GM12878 (cell line): ENCODE data around the gene NKX1-2. TPM values are rescaled to one million over a fixed set of nuclear protein-coding genes. Genes with fewer than 3 reads are reported as not detected.

Experiments used
- BMI1 ChIP-seq: fragments of 450-650 bp; IDR thresholded peaks from 2 replicates; pipeline ENCODE4 v1.6.1; 2016; ENCODE audit warnings: mild to moderate bottlenecking, moderate library complexity, borderline replicate concordance
- JUND ChIP-seq: IDR thresholded peaks from 2 replicates; pipeline ENCODE4 v1.6.1; 2012; ENCODE audit warnings: low read depth, mild to moderate bottlenecking, low read length, improper control_type of control experiment, moderate library complexity
- POLR2AphosphoS5 ChIP-seq: IDR thresholded peaks from 2 replicates; pipeline ENCODE4 v1.6.1; 2011; ENCODE audit warnings: mild to moderate bottlenecking, low read length, inconsistent platforms
- ZBED1 ChIP-seq: IDR thresholded peaks from 2 replicates; pipeline ENCODE4 v1.6.1; 2016; ENCODE audit warnings: borderline replicate concordance
- ZNF384 ChIP-seq: IDR thresholded peaks from 2 replicates; pipeline ENCODE4 v1.6.1; 2012; ENCODE audit warnings: low read depth, mild to moderate bottlenecking, low read length, improper control_type of control experiment, borderline replicate concordance
- polyA plus RNA-seq, 11 experiments: library from polyadenylated mRNA; depleted of rRNA in 4 of 11; unstranded in 6 of 11; stranded (reverse) in 5 of 11; fragments of >200 nt; fragmentation: Nextera tagmentation in 4 of 11; fragmentation: Illumina TruSeq in 1 of 11; extraction: Ambion mirVana in 4 of 11; extraction: Trizol in 1 of 11; gene quantifications; 1 replicate in 1 of 11; 2 replicates in 10 of 11; pipeline versions ENCODE4 v1.2.1 to v1.2.3, GENCODE V29; 2011 to 2016; ENCODE audit warnings: inconsistent platforms in 2 of 11, missing spikeins in 2 of 11, low read depth in 1 of 11
- total RNA-seq, 4 experiments: library from RNA; depleted of rRNA in 3 of 4; stranded (reverse); fragments of >200 nt in 3 of 4; fragmentation: Illumina TruSeq in 1 of 4; extraction: Trizol in 1 of 4; gene quantifications; 2 replicates each; pipeline versions ENCODE4 v1.2.1 to v1.2.3, GENCODE V29; 2013 to 2021
- TF ChIP-seq, protein P1 (sequence below): fragments of 450-650 bp; IDR thresholded peaks from 2 replicates; pipeline ENCODE4 v1.6.1; 2018; ENCODE audit warnings: mild to moderate bottlenecking, low read depth, moderate library complexity; ENCODE audit not compliant: partially characterized antibody
- TF ChIP-seq, protein P2 (sequence below): fragments of 450-650 bp; conservative IDR thresholded peaks from 2 replicates; pipeline ENCODE4 v1.6.1; 2017; ENCODE audit warnings: mild to moderate bottlenecking, moderate library complexity

Gene NKX1-2
- total and polyA plus RNA-seq, 10 of the 15 experiments (the other 5 are each of a cell fraction or from before 2014, with no cell fraction given), result not detected

DNA sequence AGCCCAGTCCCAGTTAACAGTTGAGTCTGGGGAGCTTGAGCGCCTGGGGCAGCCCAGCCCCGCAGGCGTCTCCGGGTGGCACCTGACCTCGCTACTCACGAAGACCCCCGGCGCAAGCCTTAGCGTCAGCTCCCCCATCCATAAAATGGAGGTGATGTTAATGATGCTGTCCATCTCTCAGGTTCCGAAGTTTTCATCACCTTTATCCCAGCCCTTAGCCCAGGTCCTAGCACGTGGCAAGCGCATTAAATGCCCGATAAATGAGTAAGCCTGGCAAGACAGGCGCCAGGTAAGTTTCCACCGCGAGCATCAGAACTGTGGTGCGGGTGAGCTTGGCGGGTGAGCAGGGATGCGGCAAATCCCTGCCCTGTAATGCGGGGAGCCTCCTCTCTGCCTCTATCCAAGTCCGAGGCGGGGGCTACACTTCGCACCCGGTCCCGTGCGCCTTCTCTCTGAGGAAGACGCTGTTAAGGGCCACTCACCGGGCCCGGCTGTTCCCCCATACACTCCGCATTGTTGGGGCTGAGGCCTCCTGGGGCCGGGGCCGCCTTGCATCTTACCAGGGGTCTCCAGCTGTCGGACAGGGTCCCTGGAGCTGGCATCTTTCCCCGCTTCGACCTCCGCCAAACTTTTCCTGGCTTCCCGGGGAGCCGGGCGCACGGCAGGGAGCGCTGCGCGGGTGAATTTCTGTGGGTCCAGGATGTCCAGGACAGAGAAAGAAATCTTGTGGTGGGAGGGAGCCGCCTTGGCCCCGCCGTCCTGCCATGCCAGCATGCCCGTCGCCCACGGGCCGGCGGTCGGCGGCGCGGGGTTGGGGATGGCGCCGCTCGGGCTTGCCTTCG lies 444 bp downstream of the NKX1-2 start (continued):
- TF ChIP-seq JUND (no peak), BMI1 (no peak), ZBED1 (no peak), POLR2AphosphoS5 (no peak), ZNF384 (no peak)
- TF ChIP-seq, protein P1, sequence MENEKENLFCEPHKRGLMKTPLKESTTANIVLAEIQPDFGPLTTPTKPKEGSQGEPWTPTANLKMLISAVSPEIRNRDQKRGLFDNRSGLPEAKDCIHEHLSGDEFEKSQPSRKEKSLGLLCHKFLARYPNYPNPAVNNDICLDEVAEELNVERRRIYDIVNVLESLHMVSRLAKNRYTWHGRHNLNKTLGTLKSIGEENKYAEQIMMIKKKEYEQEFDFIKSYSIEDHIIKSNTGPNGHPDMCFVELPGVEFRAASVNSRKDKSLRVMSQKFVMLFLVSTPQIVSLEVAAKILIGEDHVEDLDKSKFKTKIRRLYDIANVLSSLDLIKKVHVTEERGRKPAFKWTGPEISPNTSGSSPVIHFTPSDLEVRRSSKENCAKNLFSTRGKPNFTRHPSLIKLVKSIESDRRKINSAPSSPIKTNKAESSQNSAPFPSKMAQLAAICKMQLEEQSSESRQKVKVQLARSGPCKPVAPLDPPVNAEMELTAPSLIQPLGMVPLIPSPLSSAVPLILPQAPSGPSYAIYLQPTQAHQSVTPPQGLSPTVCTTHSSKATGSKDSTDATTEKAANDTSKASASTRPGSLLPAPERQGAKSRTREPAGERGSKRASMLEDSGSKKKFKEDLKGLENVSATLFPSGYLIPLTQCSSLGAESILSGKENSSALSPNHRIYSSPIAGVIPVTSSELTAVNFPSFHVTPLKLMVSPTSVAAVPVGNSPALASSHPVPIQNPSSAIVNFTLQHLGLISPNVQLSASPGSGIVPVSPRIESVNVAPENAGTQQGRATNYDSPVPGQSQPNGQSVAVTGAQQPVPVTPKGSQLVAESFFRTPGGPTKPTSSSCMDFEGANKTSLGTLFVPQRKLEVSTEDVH, result no peak
- TF ChIP-seq, protein P2, sequence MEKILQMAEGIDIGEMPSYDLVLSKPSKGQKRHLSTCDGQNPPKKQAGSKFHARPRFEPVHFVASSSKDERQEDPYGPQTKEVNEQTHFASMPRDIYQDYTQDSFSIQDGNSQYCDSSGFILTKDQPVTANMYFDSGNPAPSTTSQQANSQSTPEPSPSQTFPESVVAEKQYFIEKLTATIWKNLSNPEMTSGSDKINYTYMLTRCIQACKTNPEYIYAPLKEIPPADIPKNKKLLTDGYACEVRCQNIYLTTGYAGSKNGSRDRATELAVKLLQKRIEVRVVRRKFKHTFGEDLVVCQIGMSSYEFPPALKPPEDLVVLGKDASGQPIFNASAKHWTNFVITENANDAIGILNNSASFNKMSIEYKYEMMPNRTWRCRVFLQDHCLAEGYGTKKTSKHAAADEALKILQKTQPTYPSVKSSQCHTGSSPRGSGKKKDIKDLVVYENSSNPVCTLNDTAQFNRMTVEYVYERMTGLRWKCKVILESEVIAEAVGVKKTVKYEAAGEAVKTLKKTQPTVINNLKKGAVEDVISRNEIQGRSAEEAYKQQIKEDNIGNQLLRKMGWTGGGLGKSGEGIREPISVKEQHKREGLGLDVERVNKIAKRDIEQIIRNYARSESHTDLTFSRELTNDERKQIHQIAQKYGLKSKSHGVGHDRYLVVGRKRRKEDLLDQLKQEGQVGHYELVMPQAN, result no peak
